Cerebellar nuclear complex (tissue), 1 donor: ENCODE data around the gene ZNF521.
A peak's percentile ranks its signal among the peaks of the same experiment; 100 is the strongest.
"Not testable (repeated sequence)": the region's sequence is repeated elsewhere in the genome, so short reads cannot be mapped to it uniquely, and the experiment has no call there.

Experiments used
- DNase-seq, 2 experiments: peaks; one replicate each; lab custom pipeline; 2025; lab: John Stamatoyannopoulos, UW

The ZNF521 gene

DNA sequence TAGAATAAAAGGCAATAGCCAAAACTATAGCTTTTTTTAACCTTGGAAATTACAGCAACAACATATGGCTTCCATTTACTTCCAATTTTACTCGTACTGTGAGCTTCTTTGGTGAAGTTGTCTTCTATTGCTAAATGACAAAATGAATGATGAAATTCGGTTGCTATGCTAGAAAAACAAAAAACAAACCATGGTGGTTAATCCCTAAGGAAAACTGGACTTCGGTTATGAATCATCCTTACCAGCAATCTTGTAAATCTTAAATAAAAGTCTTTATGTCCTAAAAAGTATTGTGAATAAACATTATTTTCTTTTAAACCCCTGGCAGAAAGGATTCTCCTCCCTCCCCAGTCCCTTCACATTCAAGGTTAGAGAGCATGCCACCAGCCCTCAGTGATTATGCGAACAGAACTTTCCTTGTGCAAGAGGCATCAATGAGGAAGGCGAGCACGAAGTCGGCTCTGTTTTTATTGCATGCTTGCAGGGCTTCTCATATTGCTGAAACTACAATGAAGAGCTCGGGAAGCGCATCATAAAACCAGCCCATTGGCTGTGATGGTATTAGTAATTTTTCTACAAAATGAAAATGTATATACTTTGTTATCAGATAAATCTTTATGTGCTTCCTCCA is 62.9 kb downstream of the ZNF521 start:
- no peak for DNase-seq

DNA sequence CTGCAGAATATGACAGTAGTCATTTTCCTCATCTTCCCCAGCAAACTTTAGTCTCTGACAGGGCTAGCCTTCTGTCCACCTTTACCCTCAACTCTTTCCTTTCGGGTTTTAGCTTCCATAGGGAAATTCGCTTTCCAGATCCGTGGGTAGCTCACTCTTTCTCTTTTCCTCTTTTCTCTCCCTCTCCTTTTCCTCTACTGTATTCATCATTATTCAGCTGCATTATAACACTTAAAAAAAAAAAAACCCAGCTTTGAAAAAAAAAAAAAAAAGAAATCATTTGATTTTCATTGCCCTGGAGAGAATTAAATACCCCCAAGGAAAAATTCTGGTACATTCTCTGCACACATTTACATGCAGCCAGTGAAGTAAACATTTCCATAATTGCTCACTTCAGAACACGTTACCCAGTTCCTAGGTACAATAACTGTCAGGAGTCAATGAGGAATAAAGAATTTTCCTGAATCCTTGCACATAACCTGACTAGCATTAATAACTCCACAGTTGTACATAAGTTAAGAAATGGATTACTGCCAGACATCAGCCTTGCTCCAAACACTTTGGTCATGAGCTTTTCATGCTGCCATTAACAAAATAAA is 63.5 kb downstream of the ZNF521 start:
- no peak for DNase-seq

DNA sequence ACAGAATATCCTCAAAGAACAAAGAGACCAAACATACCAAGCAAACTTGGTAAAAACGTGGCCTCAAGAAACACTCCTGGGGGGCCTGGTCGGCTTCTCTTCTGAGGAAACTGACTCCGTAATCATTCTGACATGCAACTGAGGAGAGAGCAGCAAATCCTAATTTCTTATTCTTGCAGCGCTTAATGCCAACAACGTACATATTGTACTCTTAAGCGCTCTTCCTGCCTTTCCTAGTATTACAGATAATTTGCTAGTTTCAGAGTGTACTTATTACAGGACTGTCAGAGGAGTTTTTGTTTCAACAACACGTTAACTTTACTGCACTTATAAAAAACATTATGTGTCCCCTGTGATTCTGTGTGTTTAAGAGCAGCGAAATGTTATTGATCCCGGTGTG is 64.9 kb downstream of the ZNF521 start:
- DNase-seq, result no peak

DNA sequence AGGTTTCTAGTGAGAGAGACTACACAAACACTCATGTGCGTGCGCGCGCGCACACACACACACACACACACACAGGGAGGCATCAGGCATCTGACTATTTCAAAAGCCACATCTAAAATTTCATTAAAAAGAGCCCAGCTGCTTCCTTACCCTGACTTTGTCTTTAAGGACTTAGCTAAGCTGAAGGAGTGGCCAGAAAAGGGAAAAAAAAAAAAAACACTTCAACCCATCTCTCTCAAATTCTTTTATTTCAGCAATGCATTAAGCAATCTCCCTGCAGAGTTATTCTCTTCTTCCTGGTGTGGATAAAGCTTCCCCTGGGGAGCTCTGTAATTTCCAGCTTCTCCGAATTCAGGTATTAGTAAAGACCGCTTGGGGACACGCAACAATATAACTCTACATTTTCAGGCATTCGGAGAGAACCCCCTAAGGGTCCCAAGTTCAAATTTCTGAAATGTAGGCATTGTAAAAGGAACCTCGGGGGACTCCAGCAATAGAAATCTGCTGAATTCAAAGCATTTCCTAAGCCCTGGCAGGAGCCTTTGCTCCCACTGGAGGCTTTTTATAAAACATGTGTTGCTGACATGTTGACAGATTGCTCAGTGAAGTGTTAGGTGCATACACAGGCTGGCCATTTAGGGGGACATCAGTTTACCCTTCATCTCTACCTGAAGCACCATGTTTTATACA is 67.0 kb downstream of the ZNF521 start:
- peak in 1 of 2 experiments; percentile 31 for DNase-seq

DNA sequence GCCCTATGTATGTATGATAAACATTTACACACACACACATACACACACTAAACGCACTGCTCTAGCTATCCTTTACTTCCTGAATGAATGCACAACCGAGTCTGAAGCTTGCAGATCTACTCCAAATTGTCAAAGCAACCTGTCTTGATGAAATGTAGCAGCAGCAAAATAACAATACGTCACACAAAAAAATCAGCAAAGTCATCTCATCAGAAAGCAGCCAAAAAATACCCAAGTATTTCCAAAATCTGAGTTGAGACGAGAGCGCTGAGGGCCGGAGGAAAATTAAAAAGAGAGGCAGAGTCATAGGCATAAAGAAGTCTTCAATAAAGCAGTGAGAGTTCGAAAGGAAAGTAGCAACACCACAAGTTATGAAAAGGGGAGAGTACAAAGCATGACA is 67.7 kb downstream of the ZNF521 start:
- no peak for DNase-seq

DNA sequence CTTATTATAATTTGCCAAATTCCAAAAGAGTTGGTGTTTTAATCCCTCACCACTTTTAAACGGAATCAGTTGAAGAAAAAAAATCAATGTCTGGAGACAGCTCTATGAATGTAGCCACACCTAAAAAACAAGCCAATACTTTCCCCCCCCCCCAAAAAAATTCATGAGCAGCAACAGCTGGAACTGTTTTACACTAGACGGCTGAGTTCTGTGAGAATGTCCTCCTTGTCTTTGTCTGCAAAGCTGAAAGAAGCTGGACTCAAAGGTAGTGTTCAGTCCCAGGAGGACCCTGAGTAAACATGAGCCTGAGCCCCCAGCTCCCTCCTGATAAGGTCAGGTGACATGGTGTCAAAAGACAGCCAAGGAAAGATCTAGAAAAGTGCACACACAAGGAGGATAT is 68.2 kb downstream of the ZNF521 start:
- no peak for DNase-seq

DNA sequence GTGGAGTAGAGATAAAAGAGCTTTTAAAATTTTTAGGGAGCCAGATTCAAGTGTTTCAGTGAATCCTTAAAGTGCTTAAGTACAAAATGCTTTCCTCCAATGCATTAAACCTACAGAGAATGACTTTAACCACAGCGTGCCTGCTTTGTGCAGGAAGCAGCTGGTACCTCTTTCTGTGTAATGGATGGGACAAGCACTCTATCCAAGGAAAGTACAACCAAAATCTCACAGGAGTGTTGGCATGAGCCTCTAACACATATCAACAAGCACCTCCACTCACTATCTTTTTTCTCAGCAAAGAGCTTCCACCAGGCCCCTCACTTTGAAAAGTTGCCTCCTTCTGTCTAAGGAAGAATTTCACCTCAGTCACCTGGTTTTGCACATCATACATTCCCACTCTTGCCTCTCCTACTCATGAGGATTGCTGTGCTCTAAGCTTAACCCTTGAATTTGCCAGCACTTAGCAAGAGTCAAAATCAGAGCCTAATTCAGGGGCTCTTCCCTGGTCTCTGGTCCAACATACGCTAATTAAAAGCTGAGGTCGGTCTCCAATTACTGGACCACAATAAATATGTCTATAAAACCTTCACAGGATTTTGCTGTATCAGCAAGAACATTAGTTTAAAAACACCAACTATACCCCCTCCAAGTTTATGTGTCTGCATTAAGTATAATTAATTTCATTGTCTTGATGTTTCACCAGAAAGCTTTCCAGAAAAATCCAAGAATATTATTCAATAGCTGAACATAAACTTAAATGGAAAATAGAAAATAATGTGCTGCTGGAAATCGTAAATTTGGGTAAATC is 68.9 kb downstream of the ZNF521 start:
- DNase-seq, result no peak

DNA sequence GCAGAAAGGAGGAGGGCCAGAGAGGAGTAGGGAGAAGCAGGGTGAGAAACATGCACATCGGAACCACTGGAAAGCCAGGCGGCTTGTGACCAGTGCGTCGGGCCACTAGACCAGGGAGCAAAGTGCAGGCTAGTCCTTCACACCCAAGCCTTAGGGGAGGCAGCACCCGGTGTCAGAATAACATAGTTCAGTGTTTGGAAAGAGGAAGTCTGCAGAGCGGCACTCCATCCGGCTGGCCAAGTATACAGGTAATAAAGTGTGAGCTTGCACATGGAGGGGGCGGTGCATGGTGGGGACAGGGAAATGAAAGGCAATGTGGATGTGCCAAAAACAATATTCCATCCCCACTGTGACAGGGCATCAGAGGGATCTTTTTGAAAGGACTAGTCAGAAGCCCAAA is 69.7 kb downstream of the ZNF521 start:
- no peak for DNase-seq

DNA sequence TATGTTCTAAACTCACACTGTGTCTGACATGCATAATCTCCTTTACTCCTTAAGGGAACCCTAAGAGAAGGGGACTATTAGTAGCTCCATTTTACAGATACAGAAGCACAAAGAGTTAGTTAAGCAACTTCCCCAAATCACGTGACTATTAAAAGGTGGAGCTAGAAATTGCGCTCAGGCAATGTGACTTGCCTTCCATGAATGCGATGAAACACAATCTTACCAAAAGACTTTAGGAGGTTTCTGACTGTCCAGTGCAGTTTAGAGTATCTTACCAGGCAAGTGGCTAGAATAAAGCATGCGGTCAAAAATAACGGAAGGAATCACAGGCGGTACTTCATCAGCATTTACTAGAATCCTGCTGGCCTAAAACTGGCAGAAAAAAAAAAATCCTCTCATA is 70.4 kb downstream of the ZNF521 start:
- no peak for DNase-seq

DNA sequence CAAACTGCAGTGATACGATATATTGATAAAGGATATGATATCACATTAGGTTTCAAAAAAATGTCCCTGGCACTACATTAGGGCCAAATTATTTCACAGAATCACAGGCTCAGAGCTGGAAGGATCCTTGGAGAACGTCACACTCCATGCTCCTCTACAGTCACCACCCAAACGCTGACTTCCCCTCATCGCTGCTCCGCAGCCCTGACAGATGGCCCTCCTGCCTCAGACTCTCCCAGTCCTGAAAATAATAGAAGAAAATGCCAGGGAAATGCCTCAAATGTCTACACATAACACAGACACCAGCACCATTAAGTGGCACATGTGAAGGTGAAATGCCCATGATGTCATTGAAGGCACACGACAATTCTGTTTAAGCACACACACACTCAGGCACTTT is 72.0 kb downstream of the ZNF521 start:
- DNase-seq, result peak; percentile 7 to 60

DNA sequence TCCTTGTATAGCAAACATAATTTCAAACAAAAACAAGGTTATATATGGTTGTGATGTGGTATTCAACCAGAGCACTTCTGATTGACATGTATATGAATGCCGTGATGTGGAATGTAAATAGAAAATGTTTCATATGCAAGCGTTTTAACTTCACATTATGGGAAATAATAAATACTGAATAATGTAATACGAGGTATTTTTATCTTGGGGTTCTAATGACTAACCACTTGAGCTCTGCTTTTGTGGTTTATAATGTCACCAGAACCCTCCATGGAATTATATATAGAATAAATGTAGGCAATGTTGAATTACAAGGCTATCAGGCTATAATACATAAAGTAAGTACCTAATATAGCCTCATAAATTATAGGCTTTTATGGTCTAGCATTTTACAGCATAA is 72.4 kb downstream of the ZNF521 start:
- DNase-seq, result no peak

DNA sequence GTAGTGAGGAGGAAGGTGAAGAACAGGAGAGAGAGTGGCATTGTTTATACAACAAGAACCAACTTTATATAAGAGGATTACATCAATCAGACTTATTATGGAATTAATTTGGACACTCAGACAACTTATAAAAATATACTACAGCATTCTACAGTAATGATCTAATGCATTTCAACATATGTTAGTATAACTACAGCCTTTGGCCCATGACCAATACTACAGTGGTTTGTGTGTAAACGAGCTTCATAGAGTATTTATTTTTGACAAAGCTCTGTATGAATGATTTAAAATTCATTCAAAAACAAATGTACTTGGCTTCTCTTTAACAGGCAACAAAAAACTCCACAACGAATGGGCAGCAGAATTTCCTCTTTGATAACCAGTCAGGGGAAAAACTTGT is 72.8 kb downstream of the ZNF521 start:
- DNase-seq, result no peak

DNA sequence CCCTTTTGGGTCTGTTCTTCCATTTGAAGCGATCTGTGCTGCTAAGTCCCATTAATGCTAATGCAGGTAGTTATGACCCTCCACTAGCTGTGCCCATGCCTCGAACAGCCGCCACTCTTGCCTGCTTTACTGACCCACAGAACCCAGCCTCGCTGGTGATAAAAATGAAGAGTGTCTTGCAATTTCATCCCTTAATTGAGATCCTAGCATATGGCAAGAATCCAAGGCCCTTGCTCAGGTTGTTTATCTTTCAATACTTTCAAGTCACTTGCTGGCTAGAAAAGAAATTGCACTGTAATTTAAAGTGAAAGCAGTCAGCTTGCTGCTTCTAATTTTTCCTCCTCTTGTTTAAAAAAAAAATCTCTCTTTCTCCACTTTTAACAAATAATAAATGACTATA is 73.6 kb downstream of the ZNF521 start:
- no peak for DNase-seq

DNA sequence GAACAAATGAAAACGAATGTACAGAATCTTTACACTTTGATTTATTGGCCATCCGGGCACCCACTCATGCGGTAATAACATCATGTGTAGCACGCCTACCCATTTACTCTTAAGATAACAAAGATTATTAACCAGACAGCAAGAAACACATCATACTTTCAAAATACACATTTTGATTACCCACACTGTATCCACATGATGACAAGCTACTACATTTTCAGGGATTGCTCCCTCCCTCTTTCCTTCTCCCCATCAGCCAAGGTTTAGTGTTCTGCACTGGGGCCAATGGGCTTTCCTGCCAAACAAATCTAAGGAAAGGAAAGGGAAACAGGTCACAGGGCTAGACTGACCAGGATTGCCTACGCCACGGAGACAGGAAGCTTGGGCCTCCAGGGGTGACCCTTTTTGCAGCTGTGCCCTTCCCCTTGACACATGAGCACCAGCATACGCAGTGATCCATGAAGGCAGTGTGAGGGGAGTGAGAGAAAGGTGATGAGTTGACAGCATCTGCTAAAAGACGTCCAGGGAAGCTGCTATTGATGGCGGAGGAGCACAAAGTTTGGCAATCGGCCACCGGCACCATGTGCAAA is 76.5 kb downstream of the ZNF521 start:
- no peak for DNase-seq

DNA sequence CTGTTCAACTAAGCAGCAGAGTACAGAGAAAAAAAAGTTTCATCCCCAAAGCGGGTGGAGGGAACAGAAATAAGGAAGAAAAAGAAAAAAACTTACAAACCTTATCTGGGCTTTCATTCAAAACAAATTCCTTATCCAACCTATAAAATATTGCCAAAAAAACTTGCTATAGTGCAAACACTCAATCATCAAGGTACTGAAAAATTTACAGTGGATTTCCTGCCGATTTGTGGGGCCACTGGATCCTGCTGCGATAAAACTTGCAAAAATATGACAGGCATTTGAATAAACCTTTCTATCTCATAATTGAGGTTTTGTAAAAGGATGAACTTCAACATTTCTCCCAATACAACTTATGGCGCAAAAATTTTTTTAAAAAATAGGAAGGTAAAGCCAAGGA is 77.0 kb downstream of the ZNF521 start:
- DNase-seq, result no peak

DNA sequence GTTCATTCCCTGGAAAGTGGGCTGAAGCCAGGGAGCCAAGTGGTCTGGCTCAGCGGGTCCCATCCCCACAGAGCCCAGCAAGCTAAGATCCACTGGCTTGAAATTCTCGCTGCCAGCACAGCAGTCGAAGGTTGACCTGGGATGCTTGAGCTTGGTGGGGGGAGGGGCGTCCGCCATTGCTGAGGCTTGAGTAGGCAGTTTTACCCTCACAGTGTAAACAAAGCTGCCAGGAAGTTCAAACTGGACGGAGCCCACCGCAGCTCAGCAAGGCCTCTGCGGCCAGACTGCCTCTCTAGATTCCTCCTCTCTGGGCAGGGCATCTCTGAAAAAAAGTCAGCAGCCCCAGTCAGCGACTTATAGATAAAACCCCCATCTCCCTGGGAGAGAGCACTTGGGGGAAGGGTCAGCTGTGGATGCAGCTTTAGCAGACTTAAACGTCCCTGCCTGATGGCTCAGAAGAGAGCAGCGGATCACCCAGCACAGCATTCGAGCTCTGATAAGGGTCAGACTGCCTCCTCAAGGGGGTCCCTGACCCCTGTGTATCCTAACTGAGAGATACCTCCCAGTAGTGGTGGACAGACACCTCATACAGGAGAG is 84.9 kb downstream of the ZNF521 start:
- not testable (repeated sequence) for DNase-seq

DNA sequence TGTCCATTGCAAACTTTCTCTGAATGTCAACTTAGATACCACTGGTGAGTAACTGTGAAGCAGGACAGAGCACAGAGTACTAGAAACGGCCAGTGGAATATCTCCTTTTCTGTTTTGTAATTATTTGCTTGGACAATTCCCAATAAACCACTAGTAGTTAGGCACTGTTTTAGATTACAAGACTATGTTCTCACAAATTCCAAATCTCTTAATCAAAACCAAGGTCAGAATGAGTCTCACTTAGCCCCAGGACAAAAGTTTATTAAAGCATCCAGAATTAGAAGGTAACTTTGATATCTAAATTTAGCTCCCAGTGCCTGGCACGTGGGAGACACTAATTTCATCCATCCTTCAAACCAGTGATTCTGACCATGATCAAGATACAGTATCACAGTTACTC is 89.0 kb downstream of the ZNF521 start:
- no peak for DNase-seq

DNA sequence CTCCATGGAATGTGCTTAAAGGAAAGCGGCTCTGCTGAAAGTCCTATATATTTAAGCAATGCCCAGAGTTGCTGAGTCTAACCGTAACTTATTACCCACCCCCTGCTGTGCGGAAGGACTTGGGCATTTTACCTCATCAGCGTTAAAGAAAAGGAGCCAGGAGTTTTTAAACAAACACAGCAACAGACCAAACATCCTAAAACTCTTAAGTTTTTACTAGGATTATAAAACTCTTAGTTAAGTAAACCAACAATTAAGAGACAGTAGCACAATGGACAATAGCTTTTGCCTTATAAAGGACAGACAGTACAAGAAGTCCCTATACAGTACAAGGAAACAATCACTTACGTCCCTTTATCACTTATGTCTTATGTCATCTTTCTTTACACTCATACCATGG is 90.2 kb downstream of the ZNF521 start:
- no peak for DNase-seq

DNA sequence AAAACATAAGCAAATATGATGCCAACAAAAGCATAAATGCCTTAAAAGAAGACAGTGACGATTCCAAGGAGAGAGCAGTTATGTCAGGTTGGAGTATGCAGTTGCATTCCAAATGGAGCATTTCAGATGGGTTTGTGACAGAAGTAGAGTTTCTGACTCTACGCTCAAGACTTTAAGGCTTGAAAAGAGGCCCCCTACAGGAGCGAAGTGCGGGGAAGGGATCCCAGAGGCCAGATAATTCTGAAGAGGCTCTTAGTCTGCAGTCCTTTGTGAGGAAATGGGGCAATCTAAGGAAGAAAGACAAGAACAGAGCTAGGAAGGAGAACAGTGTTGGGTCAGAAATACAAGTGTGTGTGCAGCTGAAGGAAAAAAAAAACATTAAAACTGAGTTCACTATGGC is 95.5 kb downstream of the ZNF521 start:
- DNase-seq, result no peak

DNA sequence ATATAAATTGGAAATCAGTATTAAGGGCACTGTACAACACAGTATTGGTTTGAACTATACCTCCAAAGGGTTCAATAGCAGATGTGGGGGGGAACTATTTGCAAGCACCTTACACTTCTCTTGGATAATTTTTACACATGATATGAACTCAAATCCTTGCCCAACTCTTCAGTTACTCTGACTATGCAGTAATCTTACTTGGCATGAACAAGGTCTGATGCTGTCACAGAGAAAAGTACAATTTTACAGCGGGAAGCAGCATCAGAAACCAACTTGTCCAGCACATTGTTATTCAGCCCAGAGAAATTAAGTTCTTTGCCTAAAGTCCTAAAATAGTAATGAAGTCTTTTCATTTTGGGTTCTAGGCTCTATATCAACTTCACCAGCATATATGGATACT is 98.2 kb downstream of the ZNF521 start:
- no peak for DNase-seq

DNA sequence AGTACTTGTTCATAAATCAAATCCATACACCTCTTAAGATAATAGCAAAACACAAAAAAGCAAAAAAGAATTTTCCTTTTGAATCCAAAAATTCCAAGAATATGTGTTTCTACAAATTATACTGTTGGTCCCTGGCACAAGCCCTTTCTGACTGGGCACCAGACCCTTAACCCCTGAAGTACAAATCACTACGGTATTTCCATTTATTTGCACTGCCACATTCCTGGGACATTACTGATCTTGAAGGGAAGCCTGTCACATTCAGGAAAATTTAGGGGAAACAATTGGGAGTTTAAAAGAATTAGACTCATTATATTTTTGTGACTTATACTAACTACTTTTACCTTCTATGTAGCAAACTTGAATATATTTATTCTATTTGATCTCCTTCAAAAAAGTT is 98.8 kb downstream of the ZNF521 start:
- DNase-seq, result no peak

DNA sequence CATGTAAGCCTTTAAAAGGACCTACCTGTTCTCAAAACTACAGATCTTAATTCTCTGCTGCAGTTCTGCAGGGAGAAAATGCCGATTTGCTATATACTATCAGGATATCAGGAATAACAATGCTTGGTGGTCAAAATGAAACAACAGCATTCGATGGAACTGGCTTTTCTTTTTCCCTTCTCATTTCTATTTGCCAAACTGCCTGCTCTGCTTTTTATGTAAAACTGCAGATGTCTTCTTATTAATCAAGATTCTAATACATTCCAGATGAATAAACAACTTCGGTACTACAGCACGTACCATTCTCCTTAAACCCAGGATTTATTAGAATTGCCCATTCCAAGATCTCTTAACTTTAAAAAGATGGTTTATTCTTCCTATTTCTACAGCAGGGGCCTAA is 100.9 kb downstream of the ZNF521 start:
- DNase-seq, result no peak
